HG03196 (cell line): Measurements from ENCODE around the gene PAGE2.
"Not testable (repeated sequence)": the region's sequence is repeated elsewhere in the genome, so short reads cannot be mapped to it uniquely, and the experiment has no call there.

Experiments
- ATAC-seq: cut with Tn5 transposase; IDR thresholded peaks from one replicate; pipeline ENCODE4 v1.9.1; 2021; ENCODE audit not compliant: unreplicated experiment

The PAGE2 gene

GRCh38 chrX:55088795-55089489 lies at the start of gene PAGE2:
PAGE2 (plus strand) TSS chrX:55089018; CDS start chrX:55090021, 1,003 bp downstream.
- ATAC-seq: no peak

- no peak for ATAC-seq
These were observed 49.3 kb upstream of the PAGE2 start for GRCh38 chrX:55039471-55039870.

GRCh38 chrX:55041514-55041913 lies 47.3 kb upstream of the PAGE2 start:
- no peak for ATAC-seq

GRCh38 chrX:55050599-55050998 lies 38.2 kb upstream of the PAGE2 start:
- not testable (repeated sequence) for ATAC-seq

- no peak for ATAC-seq
These were observed 31.8 kb upstream of the PAGE2 start for GRCh38 chrX:55056820-55057674.

GRCh38 chrX:55057675-55058249 lies 31.1 kb upstream of the PAGE2 start:
- ATAC-seq: no peak

GRCh38 chrX:55067180-55067579 lies 21.6 kb upstream of the PAGE2 start:
- ATAC-seq: not testable (repeated sequence)

GRCh38 chrX:55072286-55072685 lies 16.5 kb upstream of the PAGE2 start:
- ATAC-seq: no peak

- no peak for ATAC-seq
These were observed 13.9 kb upstream of the PAGE2 start, which contains the start of gene PAGE2B for GRCh38 chrX:55074851-55075467. PAGE2B (plus strand) TSS chrX:55075030; CDS start chrX:55076042, 1,012 bp downstream.

GRCh38 chrX:55098691-55099090 lies 9.9 kb downstream of the PAGE2 start:
- ATAC-seq: no peak

- no peak for ATAC-seq
These were observed 10.3 kb downstream of the PAGE2 start for GRCh38 chrX:55099162-55099561.

- ATAC-seq: no peak
These were observed 13.9 kb downstream of the PAGE2 start for GRCh38 chrX:55102754-55103153.

- ATAC-seq: no peak
These were observed 18.4 kb downstream of the PAGE2 start for GRCh38 chrX:55107262-55107661.

- ATAC-seq: no peak
These were observed 19.1 kb downstream of the PAGE2 start for GRCh38 chrX:55107911-55108310.

- no peak for ATAC-seq
These were observed 20.5 kb downstream of the PAGE2 start for GRCh38 chrX:55109306-55109705.

GRCh38 chrX:55111578-55112254 lies 22.9 kb downstream of the PAGE2 start:
- ATAC-seq: no peak

GRCh38 chrX:55116589-55116988 lies 27.8 kb downstream of the PAGE2 start:
- not testable (repeated sequence) for ATAC-seq

GRCh38 chrX:55118574-55118973 lies 29.8 kb downstream of the PAGE2 start:
- no peak for ATAC-seq

- no peak for ATAC-seq
These were observed 30.5 kb downstream of the PAGE2 start for GRCh38 chrX:55119271-55119670.

GRCh38 chrX:55119712-55120111 lies 30.9 kb downstream of the PAGE2 start:
- no peak for ATAC-seq
